ENCODE data around the gene GPR21.

Gene GPR21

GRCh38 chr9:123028973-123029372, 4.5 kb upstream of the GPR21 start:
- H3K4me3 ChIP-seq (replicated peaks; ENCODE audit: low read depth, low read length) = no peak overlapping the region
- no peak for TF ChIP-seq CTCF (IDR thresholded peaks at IDR 0.05; ENCODE audit: low read length, missing control alignments)
- no peak for DNase-seq (ENCODE audit: low read depth)

GRCh38 chr9:123031963-123032362, 1.5 kb upstream of the GPR21 start:
- H3K4me3 ChIP-seq (replicated peaks; ENCODE audit: low read depth, low read length) = no peak overlapping the region
- no peak for TF ChIP-seq CTCF (IDR thresholded peaks at IDR 0.05; ENCODE audit: low read length, missing control alignments)
- no peak for DNase-seq (ENCODE audit: low read depth)

- TF ChIP-seq CTCF (IDR thresholded peaks at IDR 0.05; ENCODE audit: low read length, missing control alignments) = no peak
- DNase-seq (ENCODE audit: low read depth) = no peak
- H3K4me3 ChIP-seq (replicated peaks; ENCODE audit: low read depth, low read length) = no peak overlapping the region
Measured at GRCh38 chr9:123033864-123034601, 566 bp downstream of the GPR21 start.

- no peak for DNase-seq (ENCODE audit: low read depth)
- TF ChIP-seq CTCF (IDR thresholded peaks at IDR 0.05; ENCODE audit: low read length, missing control alignments) = no peak
- no peak overlapping the region for H3K4me3 ChIP-seq (replicated peaks; ENCODE audit: low read depth, low read length)
Measured at GRCh38 chr9:123034881-123035510, 1.5 kb downstream of the GPR21 start.

GRCh38 chr9:123035791-123036190, 2.3 kb downstream of the GPR21 start:
- no peak for DNase-seq (ENCODE audit: low read depth)
- H3K4me3 ChIP-seq (replicated peaks; ENCODE audit: low read depth, low read length) = no peak overlapping the region
- TF ChIP-seq CTCF (IDR thresholded peaks at IDR 0.05; ENCODE audit: low read length, missing control alignments) = no peak

- no peak overlapping the region for H3K4me3 ChIP-seq (replicated peaks; ENCODE audit: low read depth, low read length)
- DNase-seq (ENCODE audit: low read depth) = no peak
- no peak for TF ChIP-seq CTCF (IDR thresholded peaks at IDR 0.05; ENCODE audit: low read length, missing control alignments)
Measured at GRCh38 chr9:123036893-123037545, 3.6 kb downstream of the GPR21 start.

Data from fibroblast of pulmonary artery (primary cell).